Esophagus (tissue), 2 donors: ENCODE measurements around the gene LYL1. TPM values are rescaled to one million over a fixed set of nuclear protein-coding genes. Genes with fewer than 3 reads are reported as not detected.

Experiments used
- H3K27ac ChIP-seq, 2 donors: one replicate each; pipeline ENCODE4 v1.5.1; 2013; ENCODE audit warnings: low read depth in 2 of 2, mild to moderate bottlenecking in 2 of 2, inconsistent platforms in 1 of 2, low read length in 1 of 2, moderate library complexity in 1 of 2
- H3K27me3 ChIP-seq, 2 donors: one replicate each; pipeline ENCODE4 v1.6.1; 2013; ENCODE audit warnings: low read length in 2 of 2, control low read depth in 1 of 2, mild to moderate bottlenecking in 1 of 2; ENCODE audit not compliant: insufficient read depth in 2 of 2, control insufficient read depth in 1 of 2
- H3K36me3 ChIP-seq, 2 donors: one replicate each; pipeline ENCODE4 v1.6.1; 2013; ENCODE audit warnings: low read length in 1 of 2; ENCODE audit not compliant: control insufficient read depth in 2 of 2, insufficient read depth in 2 of 2
- H3K4me1 ChIP-seq, 2 donors: one replicate each; pipeline ENCODE4 v1.6.1; 2013; ENCODE audit warnings: low read length in 1 of 2; ENCODE audit not compliant: control insufficient read depth in 2 of 2, insufficient read depth in 2 of 2
- H3K4me3 ChIP-seq, 2 donors: one replicate each; pipeline ENCODE4 v1.5.1; 2013; ENCODE audit warnings: low read length in 2 of 2, mild to moderate bottlenecking in 2 of 2, low read depth in 1 of 2, moderate library complexity in 1 of 2
- H3K9me3 ChIP-seq, 2 donors: one replicate each; pipeline ENCODE4 v1.6.1; 2013; ENCODE audit warnings: mild to moderate bottlenecking in 2 of 2, low read depth in 1 of 2, low read length in 1 of 2, moderate library complexity in 1 of 2; ENCODE audit not compliant: control insufficient read depth in 2 of 2, insufficient read depth in 1 of 2
- WGBS, 2 donors: extraction: QIAGEN DNeasy Blood & Tissue Kit; methylation state at CpG; one replicate each; pipeline ENCODE4 v1.1.7; 2013; 5-methylcytosine and 5-hydroxymethylcytosine counted together
- polyA plus RNA-seq, 2 donors: library from polyadenylated mRNA; stranded (reverse); fragments of 200-250 nt; gene quantifications; one replicate each; pipeline ENCODE4 v1.2.3, GENCODE V29; 2013
- donor health status: healthy with polysubstance abuse.
- donor health status: Bipolar disorder and iron deficiency.

LYL1 gene
- polyA plus RNA-seq, 2 donors: 1.5 to 1.9 TPM

DNA sequence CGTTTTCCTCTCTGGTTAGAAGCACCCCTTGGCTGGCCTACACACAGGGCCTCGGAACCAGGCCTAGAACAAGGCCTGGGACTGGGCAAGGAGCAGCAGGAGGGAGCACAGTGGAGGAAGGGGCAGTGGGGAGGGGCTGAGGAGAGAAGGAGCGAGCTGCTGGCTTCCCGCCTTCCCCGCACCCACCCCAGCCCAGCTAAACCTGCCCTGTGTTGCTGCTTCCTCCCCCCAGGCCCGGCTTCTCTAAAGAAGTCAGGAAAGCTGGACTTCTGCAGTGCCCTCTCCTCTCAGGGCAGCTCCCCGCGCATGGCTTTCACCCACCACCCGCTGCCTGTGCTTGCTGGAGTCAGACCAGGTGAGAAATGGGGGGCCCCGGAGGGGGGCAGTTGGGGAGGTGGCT is 24.3 kb downstream of the LYL1 start:
- 65% methylated on average over 10 of the region's 10 CpGs for WGBS, 2 donors
- H3K9me3 ChIP-seq: no peaks in the 10 kb centered on the region
- no peaks in the 10 kb centered on the region for H3K27me3 ChIP-seq
- H3K4me3 ChIP-seq: no peak overlapping the region
- H3K36me3 ChIP-seq: peaks cover 4 to 51% of the 10 kb centered on the region in 2 donors
- peaks cover 7 to 29% of the 10 kb centered on the region in 2 donors for H3K4me1 ChIP-seq
- peak overlapping the region; percentile 53 to 80 for H3K27ac ChIP-seq

DNA sequence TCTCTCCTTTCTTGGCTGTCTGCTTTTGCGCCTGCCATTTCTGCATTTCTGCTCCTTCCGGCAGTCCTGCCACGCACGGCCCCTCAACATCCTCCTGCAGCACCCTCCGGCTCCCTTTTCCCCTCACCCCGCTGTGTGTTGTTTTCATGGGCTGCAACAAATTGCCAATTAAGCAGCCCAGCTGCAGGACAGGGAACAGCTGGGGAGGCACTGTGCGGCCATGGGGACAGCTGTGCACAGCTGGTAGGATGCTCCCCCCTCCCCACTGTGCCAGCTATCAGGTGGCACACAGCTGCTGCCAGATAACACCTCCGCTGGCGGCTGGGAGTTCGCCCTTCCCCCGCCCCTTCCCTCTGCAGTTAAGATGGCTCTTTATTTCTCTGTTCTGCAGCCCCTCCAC is 25.4 kb downstream of the LYL1 start:
- no peaks in the 10 kb centered on the region for H3K27me3 ChIP-seq
- peaks cover 4 to 57% of the 10 kb centered on the region in 2 donors for H3K36me3 ChIP-seq
- no peak overlapping the region for H3K4me3 ChIP-seq
- H3K27ac ChIP-seq: peak overlapping the region; percentile 3 to 35
- peaks cover 7 to 29% of the 10 kb centered on the region in 2 donors for H3K4me1 ChIP-seq
- no peaks in the 10 kb centered on the region for H3K9me3 ChIP-seq
- 54% methylated on average over 11 of the region's 11 CpGs for WGBS, 2 donors

DNA sequence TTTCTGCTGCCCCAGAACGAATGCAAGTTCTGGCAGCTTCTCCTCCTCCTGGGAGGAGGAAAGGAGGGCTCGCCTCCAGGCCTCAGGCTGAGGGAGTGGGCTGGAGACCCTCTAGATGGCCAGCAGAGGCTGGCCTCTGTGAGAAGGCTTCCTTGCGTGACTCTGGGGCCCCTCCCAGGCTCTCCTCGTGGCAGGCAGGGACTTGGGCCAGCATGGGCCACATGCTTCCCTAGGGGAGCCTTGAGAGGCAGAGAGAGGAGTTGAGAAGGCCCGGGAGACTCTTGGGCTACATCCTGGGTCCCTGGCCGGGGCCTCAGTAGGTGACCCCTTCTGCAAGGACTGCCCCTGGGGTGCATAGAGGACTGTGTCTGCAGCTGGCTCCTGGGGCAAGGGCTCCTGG is 25.9 kb downstream of the LYL1 start:
- H3K4me1 ChIP-seq: peaks cover 7 to 29% of the 10 kb centered on the region in 2 donors
- no peaks in the 10 kb centered on the region for H3K9me3 ChIP-seq
- H3K36me3 ChIP-seq: peaks cover 4 to 57% of the 10 kb centered on the region in 2 donors
- H3K4me3 ChIP-seq: no peak overlapping the region
- H3K27ac ChIP-seq: peak overlapping the region; percentile 3 to 35
- no peaks in the 10 kb centered on the region for H3K27me3 ChIP-seq
- WGBS, 2 donors: 37 to 50% methylated on average over 6 of the region's 6 CpGs

DNA sequence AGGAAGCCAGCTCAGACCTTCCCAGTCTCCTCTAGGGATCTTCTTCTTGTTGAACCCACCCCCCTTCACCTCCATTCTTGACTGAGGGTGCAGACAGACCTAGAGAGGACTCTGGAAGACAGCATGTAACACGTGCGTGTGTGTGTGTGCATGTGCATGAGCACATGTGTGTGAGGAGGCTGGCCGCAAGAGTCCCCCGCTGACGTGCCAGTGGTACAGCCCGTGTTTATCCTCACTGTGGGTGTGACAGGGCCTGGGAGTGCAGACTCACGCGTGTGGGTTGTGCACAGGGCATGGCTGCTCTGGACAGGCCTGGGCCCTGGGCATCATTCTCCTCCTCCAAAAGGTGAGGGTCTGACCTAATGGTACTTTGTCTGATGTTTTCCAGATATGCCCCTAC is 26.3 kb downstream of the LYL1 start:
- Histone ChIP-seq H3K27ac (peak overlapping the region in 1 of 2 donors; percentile 29), H3K9me3 (no peaks in the 10 kb centered on the region), H3K36me3 (peaks cover 0 to 53% of the 10 kb centered on the region in 2 donors), H3K4me1 (peaks cover 7 to 27% of the 10 kb centered on the region in 2 donors), H3K4me3 (no peak overlapping the region), H3K27me3 (no peaks in the 10 kb centered on the region)
- WGBS, 2 donors: 50 to 62% methylated on average over 8 of the region's 8 CpGs

DNA sequence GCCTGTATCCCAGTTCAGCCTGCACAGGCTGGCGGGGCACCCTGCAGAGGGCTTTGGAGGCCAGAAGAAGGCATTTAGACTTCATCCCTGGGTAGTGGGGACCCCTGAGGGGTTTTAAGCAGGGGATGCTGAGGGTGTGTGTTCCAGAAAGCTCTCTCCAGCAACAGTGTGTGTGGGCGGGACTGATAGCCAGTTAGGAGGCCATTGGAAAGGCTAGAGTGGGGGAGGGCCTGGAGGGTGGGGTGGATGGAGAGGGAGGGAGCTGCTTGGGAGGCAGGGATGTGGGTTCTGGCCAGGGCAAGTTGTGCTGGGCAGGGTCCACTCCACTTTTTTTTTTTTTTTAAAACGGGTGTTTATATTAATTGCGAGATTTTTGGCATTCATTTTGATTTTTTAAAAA is 28.3 kb downstream of the LYL1 start:
- H3K4me1 ChIP-seq: peaks cover 8 to 23% of the 10 kb centered on the region in 2 donors
- no peak overlapping the region for H3K27ac ChIP-seq
- H3K27me3 ChIP-seq: no peaks in the 10 kb centered on the region
- no peak overlapping the region for H3K4me3 ChIP-seq
- no peaks in the 10 kb centered on the region for H3K9me3 ChIP-seq
- peaks cover 0 to 45% of the 10 kb centered on the region in 2 donors for H3K36me3 ChIP-seq
- 69 to 81% methylated on average over 4 of the region's 4 CpGs for WGBS, 2 donors

DNA sequence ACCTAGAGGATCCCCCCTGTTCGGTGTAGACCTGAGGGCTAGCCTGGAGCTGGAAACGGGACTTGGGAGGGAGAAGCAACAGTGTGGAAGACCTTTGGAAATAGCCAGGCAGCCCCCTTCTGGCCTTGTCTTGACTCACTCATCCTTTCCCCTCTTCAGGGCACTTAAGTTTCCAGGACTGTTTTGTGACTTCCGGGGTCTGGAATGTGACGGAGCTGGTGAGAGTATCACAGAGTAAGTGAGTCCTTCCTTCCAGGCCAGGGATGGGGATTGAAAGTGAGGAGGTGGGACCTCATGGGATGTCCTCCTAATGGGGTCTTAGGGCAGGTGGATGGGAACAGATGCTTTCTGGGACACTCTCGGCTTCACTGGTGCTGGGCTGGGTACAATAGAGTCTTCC is 29.4 kb downstream of the LYL1 start:
- peaks cover 0 to 39% of the 10 kb centered on the region in 2 donors for H3K36me3 ChIP-seq
- H3K27ac ChIP-seq: no peak overlapping the region
- H3K27me3 ChIP-seq: no peaks in the 10 kb centered on the region
- peaks cover 6 to 12% of the 10 kb centered on the region in 2 donors for H3K4me1 ChIP-seq
- no peak overlapping the region for H3K4me3 ChIP-seq
- no peaks in the 10 kb centered on the region for H3K9me3 ChIP-seq
- 83% methylated on average over 5 of the region's 5 CpGs for WGBS, 2 donors

DNA sequence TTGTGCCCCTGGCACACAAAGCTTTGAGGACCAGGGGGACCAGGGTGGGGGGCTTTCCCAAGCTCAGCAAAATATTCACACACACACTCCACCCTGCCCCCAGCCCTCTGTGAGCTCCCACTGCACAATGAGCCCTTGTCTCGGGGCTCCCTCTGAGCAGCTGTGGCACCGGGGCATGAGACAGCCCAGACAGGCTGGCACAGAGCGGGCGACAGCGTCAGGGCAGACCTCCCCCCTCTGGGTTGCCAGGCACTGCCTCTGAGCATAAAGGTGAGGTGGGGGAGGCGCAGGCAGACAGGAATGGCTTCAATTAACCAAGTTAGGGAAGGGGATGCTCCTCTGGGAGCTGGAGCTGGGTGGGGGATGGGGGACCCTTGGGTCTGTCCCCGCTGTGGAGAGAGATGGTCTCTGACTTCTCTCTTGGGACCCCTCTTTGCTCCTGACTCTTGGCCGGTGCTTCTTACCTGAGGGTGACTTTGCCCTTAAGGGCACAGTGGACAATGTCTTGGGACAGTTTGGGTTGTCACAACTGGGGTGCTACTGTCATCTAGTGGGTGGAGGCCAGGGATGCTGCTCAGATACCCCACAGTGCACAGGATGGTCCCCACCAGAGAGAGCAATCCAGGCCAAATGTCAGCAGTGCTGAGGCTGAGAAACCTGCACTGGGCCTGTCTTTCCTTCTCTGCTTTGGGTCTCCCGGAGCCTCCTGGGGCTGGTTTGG is 30.3 kb downstream of the LYL1 start:
- H3K4me3 ChIP-seq: no peak overlapping the region

DNA sequence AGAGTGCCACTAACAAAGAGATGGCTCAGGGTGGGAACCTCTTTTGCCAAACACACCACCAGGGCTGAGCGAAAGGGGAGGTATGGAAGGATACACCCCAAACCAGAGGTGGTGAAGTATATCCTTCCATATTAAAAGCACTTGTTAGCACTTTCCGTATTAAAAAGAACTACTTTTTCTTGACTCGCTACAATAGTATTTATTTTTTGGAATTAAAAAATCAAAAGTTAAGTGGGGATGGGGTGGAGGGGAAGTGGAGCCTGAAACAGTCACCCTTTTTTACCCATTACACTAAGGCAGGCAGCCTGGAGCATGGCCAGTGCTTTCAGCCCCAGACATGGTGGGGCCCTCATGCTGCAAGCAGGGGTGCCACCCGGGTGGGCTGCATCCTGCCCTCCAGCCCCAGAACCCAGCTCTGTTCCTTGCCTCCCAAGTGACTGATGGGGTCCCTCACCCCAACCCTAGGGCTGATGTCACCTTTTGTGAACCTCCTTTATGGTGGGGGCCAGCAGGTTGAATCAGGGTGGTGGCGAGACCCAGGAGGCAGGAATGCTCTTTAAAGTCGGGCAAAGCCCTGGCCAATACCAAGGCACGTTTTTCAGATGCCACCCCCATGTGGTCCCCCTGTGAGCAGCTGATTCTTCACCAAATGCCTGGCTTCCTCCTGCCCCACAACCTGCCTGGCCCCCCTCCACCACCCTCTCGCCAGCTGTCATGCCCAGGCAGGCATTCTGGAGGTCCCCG is 31.0 kb downstream of the LYL1 start:
- Histone ChIP-seq H3K4me1 (peaks cover 4 to 5% of the 10 kb centered on the region in 2 donors), H3K36me3 (peaks cover 0 to 31% of the 10 kb centered on the region in 2 donors), H3K27me3 (no peaks in the 10 kb centered on the region), H3K27ac (no peak overlapping the region), H3K9me3 (no peaks in the 10 kb centered on the region), H3K4me3 (no peak overlapping the region)
- WGBS, 2 donors: 60 to 65% methylated on average over 8 to 9 of the region's 9 CpGs

More for the DNA sequence above, 30.3 kb downstream of the LYL1 start:
- Histone ChIP-seq H3K27ac (no peak overlapping the region), H3K36me3 (peaks cover 0 to 37% of the 10 kb centered on the region in 2 donors), H3K27me3 (no peaks in the 10 kb centered on the region), H3K9me3 (no peaks in the 10 kb centered on the region), H3K4me1 (peaks cover 6 to 8% of the 10 kb centered on the region in 2 donors)
- WGBS, 2 donors: 81 to 86% methylated on average over 8 to 9 of the region's 9 CpGs

DNA sequence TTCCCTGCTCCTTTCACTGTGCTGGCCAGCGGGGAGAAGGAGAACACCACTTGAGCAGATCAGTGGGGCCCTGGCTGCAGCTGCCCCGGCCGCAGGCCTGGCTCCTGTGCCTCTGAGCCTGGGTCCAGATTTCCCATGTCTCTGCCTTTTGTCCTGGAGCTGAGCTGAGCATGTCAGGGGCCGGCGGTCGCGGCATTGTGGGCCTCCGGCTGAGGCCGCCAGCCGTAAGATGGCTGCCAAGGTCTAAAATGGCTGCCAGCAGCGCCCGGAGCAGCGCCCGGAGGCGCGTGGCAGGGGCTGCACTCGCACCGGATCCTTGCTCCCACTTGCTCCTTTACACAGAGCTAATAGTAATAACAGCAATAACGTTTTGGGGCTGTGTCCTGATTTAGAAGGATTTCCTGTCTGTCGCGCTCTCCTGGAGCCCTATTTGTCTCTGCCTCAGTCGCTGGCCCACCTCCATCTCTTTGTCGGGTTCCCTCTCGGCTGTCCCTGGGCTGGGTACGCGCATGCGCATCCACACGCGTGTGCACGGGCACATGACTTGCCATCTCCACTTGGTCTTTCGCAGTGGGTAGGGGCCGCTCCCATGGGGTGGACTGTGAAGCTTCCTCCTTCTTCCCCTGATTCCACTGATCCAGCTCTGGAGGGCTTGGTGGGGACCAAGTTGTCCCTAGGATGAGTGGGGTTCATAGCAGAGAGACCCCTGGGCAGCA is 32.1 kb downstream of the LYL1 start:
- Histone ChIP-seq H3K27me3 (no peaks in the 10 kb centered on the region), H3K4me3 (no peak overlapping the region), H3K36me3 (peaks cover 0 to 23% of the 10 kb centered on the region in 2 donors), H3K4me1 (peaks cover 3 to 6% of the 10 kb centered on the region in 2 donors), H3K27ac (no peak overlapping the region), H3K9me3 (no peaks in the 10 kb centered on the region)
- WGBS, 2 donors: 84 to 88% methylated on average over 32 of the region's 32 CpGs
